NOMO-1 (cell line): ENCODE data around the gene SEZ6L2.
"Not testable (repeated sequence)": the region's sequence is repeated elsewhere in the genome, so short reads cannot be mapped to it uniquely, and the experiment has no call there.

ENCODE experiments used
- DNase-seq, 2 experiments: peaks; one replicate each; lab custom pipeline; 2025; ENCODE audit not compliant: unreplicated experiment in 2 of 2; lab: John Stamatoyannopoulos, UW

The SEZ6L2 gene

DNA sequence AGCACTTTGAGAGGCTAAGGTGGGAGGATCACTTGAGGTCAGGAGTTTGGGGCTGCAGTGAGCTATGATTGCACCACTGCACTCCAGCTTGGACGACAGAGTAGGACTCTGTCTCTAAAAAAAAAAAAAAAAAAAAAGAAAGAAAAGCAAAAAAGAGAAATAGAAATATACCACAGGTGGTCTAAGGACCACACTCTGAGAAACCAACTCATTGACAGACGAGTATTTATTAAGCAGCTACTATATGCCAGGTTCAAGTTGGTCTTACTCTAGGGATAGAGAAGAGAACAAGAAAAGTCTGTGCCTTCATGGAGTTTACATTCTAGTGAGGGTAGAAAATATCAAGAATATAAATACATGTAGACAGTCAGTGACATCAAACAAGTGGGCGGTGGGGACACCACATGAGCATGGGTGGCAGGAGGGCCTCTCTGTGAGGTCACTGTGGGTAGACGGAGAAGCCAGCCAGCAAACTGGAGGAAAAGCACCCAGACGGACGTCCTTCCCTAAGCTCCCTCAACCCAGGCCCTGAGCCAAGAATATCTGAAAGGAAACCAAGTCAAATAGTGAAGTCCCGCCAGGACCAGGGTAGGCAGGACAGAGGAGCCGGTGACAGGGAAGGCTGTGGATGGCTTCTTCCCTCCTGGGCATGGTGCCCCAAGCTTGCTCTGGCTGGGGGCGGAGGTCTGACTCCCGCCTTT is 41.1 kb downstream of the SEZ6L2 start:
- no peak for DNase-seq

- DNase-seq: no peak
Observed at GRCh38 chr16:29857133-29857760, 42.1 kb downstream of the SEZ6L2 start.

GRCh38 chr16:29854520-29855100 is 44.7 kb downstream of the SEZ6L2 start:
- no peak for DNase-seq

- no peak for DNase-seq
Observed at GRCh38 chr16:29852654-29853053, 46.7 kb downstream of the SEZ6L2 start.

- DNase-seq: no peak
Observed at GRCh38 chr16:29850998-29851397, 48.4 kb downstream of the SEZ6L2 start.

GRCh38 chr16:29849505-29849904 is 49.8 kb downstream of the SEZ6L2 start:
- DNase-seq: no peak

- DNase-seq: peak; percentile 16 to 43
Observed at GRCh38 chr16:29848420-29849297, 50.7 kb downstream of the SEZ6L2 start.

GRCh38 chr16:29845656-29846055 is 53.7 kb downstream of the SEZ6L2 start:
- DNase-seq: no peak

DNA sequence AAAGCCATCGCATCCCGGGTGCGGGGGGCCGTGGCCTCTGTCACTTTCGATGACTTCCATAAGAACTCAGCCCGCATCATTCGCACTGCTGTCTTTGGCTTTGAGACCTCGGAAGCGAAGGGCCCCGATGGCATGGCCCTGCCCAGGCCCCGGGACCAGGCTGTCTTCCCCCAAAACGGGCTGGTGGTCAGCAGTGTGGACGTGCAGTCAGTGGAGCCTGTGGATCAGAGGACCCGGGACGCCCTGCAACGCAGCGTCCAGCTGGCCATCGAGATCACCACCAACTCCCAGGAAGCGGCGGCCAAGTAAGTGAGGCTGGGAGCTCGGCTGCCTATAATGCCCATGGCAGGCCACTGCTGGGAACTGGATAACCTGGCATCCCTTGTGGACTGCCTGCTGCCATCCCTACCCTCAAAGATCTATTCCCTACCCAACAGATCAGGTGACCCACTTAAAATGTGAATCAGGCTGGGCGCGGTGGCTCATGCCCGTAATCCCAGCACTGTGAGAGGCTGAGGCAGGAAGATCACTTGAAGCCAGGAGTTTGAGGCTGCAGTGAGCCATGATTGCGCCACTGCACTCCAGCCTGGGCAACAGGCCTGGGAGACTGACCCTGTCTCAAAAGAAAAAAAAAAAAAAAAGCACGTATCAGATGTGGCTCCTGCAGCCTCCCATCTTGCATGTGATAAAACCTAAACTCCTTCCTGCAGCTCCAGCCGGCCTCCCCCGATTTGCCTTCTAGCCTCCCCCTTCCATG is 54.6 kb downstream of the SEZ6L2 start:
- DNase-seq: no peak

GRCh38 chr16:29843931-29844330 is 55.4 kb downstream of the SEZ6L2 start:
- DNase-seq: no peak

- no peak for DNase-seq
Observed at GRCh38 chr16:29842732-29843346, 56.5 kb downstream of the SEZ6L2 start.

DNA sequence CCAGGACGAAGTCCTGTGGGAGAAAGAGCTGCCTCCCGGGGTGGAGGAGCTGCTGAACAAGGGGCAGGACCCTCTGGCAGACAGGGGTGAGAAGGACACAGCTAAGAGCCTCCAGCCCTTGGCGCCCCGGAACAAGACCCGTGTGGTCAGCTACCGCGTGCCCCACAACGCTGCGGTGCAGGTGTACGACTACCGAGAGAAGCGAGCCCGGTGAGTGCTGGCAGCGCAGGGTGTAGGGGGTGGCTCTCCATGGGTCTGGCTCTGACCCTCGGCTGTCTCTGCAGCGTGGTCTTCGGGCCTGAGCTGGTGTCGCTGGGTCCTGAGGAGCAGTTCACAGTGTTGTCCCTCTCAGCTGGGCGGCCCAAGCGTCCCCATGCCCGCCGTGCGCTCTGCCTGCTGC is 57.7 kb downstream of the SEZ6L2 start:
- DNase-seq: no peak

DNA sequence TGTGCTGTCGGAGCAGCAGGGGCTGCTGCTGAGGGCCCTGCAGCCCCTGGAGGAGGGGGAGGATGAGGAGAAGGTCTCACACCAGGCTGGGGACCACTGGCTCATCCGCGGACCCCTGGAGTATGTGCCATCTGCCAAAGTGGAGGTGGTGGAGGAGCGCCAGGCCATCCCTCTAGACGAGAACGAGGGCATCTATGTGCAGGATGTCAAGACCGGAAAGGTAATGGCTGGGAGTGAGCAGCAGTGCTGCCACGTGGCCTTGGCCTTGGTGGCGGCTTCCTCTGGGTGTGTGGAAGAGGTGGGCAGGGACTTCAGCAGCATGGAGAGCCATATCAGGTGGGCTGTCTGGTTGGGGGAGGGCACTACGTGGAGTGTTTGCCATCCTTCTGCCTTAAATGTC is 59.1 kb downstream of the SEZ6L2 start:
- no peak for DNase-seq

GRCh38 chr16:29839822-29840221 is 59.5 kb downstream of the SEZ6L2 start:
- no peak for DNase-seq

GRCh38 chr16:29837841-29838240 is 61.5 kb downstream of the SEZ6L2 start:
- DNase-seq: no peak

GRCh38 chr16:29836623-29837022 is 62.7 kb downstream of the SEZ6L2 start:
- DNase-seq: no peak

DNA sequence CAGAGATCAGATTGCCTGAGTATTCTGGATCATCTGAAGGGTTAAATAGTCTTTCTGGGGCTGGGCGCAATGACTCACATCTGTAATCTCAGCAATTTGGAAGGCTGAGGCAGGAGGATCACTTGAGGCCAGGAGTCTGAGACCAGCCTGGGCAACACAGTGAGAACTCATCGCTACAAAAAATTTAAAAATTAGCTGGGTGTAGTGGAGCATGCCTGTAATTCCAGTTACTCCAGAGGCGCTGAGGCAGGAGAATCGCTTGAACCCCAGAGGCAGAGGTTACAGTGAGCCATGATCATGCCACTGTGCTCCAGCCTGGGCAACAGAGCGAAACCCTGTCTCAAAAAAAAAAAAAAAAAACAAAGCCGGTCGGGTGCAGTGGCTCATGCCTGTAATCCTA is 63.4 kb downstream of the SEZ6L2 start:
- no peak for DNase-seq

DNA sequence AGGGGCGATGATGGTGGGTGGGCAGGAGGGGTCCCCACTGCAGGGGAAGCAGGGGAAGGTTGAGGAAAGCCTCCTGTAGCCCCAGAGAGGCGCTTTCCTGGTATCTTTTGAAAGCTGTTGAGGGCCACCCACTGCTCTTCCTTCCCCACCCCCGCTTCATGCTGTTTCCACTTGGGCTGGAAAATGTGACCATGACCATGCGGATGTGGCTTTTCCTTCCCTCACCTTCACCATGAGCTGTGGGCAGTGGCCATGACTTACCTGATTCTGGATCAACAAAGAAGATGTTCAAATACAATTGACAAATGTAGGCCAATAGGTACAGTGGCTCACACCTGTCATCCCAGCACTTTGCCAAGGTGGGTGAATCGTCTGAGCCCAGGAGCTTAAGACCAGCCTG is 65.3 kb downstream of the SEZ6L2 start:
- DNase-seq: no peak

GRCh38 chr16:29833219-29833618 is 66.1 kb downstream of the SEZ6L2 start:
- not testable (repeated sequence) for DNase-seq

DNA sequence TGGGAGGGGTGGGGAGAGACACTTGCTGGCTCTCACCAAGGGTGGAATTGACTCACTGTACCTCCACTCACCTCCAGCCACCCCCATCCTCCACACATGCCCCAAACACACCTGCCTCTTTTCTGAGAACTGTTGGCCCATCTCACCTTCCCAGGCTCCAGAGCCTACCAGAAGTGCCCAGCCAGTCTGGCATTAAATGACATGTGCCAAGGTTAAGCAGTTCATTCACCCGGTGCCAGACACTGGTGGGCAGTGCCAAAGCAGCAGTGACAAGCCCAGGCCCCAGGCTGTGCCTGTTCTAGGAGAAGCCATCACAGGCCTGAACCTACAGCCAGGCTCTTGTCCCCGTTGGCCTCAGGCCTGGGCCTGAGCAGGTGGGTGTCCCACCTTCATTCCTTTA is 67.9 kb downstream of the SEZ6L2 start:
- no peak for DNase-seq
